GM23338 (cell line): Measurements from ENCODE around the gene GGA1. TPM values are rescaled to one million over a fixed set of nuclear protein-coding genes. Genes with fewer than 3 reads are reported as not detected.

Experiments used
- ATAC-seq: fragments of 200-7000 bp; cut with Tn5 transposase; 3 replicates; pipeline ENCODE4 v1.9.1; 2020
- DNase-seq: peaks from one replicate; pipeline ENCODE4 v3.0.0-alpha.2; 2015; ENCODE audit warnings: low spot score
- H2AFZ ChIP-seq: fragments of 200-600 bp; sonication (generic); 2 replicates; pipeline ENCODE4 v1.8.0; 2016; ENCODE audit warnings: antibody characterized with exemption, mild to moderate bottlenecking, moderate library complexity
- H3F3A ChIP-seq: fragments of 200-600 bp; sonication (generic); replicated peaks from 2 replicates; pipeline ENCODE4 v1.8.0; 2017; ENCODE audit warnings: antibody characterized with exemption, mixed run types, low read depth
- H3K27ac ChIP-seq: fragments of 200-600 bp; sonication (generic); 2 replicates; pipeline ENCODE4 v1.6.1; 2016; ENCODE audit warnings: low read depth
- H3K27me3 ChIP-seq: fragments of 200-600 bp; sonication (generic); 2 replicates; pipeline ENCODE4 v1.8.0; 2016; ENCODE audit warnings: mild to moderate bottlenecking, mixed run types, moderate library complexity; ENCODE audit not compliant: insufficient read depth
- H3K36me3 ChIP-seq: fragments of 200-600 bp; sonication (generic); 2 replicates; pipeline ENCODE4 v1.8.0; 2016; ENCODE audit warnings: mild to moderate bottlenecking; ENCODE audit not compliant: insufficient read depth
- H3K4me1 ChIP-seq: fragments of 200-600 bp; sonication (generic); 2 replicates; pipeline ENCODE4 v1.8.0; 2016; ENCODE audit warnings: mild to moderate bottlenecking, moderate library complexity; ENCODE audit not compliant: insufficient read depth
- H3K4me2 ChIP-seq: fragments of 200-600 bp; sonication (generic); 2 replicates; pipeline ENCODE4 v1.7.1; 2017; ENCODE audit warnings: mixed run types
- H3K4me3 ChIP-seq: fragments of 200-600 bp; sonication (generic); 2 replicates; pipeline ENCODE4 v1.6.1; 2016; ENCODE audit warnings: mixed run types
- H3K79me2 ChIP-seq: fragments of 200-600 bp; sonication (generic); replicated peaks from 2 replicates; pipeline ENCODE4 v1.8.0; 2017; ENCODE audit warnings: mild to moderate bottlenecking; ENCODE audit not compliant: insufficient read depth
- H3K9me2 ChIP-seq: fragments of 200-600 bp; sonication (generic); 2 replicates; pipeline ENCODE4 v1.8.0; 2017; ENCODE audit not compliant: insufficient read depth
- H4K20me1 ChIP-seq: fragments of 200-600 bp; sonication (generic); replicated peaks from 2 replicates; pipeline ENCODE4 v1.8.0; 2017; ENCODE audit warnings: mild to moderate bottlenecking; ENCODE audit not compliant: insufficient read depth
- H3K27ac Mint-ChIP-seq: 2 replicates; pipeline ENCODE4 v1.8.0; 2020; ENCODE audit warnings: inconsistent platforms, mild to moderate bottlenecking, moderate library complexity, mixed read lengths
- H3K27me3 Mint-ChIP-seq: 3 replicates; pipeline ENCODE4 v1.8.0; 2022; ENCODE audit warnings: low read depth, mild to moderate bottlenecking, moderate library complexity, mixed read lengths, inconsistent platforms; ENCODE audit not compliant: insufficient read depth, poor library complexity
- H3K36me3 Mint-ChIP-seq: 3 replicates; pipeline ENCODE4 v1.8.0; 2021; ENCODE audit warnings: low read depth, mild to moderate bottlenecking, inconsistent platforms, moderate library complexity, mixed read lengths
- H3K4me1 Mint-ChIP-seq: 3 replicates; pipeline ENCODE4 v1.8.0; 2020; ENCODE audit warnings: mild to moderate bottlenecking, inconsistent platforms, mixed read lengths
- H3K4me3 Mint-ChIP-seq: 3 replicates; pipeline ENCODE4 v1.8.0; 2021; ENCODE audit warnings: moderate library complexity, mild to moderate bottlenecking, inconsistent platforms, mixed read lengths
- H3K9me3 Mint-ChIP-seq: 3 replicates; pipeline ENCODE4 v1.8.0; 2020; ENCODE audit warnings: moderate library complexity, mild to moderate bottlenecking, inconsistent platforms, mixed read lengths
- EZH2 ChIP-seq: fragments of 200-600 bp; sonication (generic); IDR thresholded peaks from one replicate; pipeline ENCODE4 v1.8.0; 2017; ENCODE audit warnings: antibody characterized with exemption, mild to moderate bottlenecking, low read depth; ENCODE audit not compliant: unreplicated experiment
- EZH2phosphoT487 ChIP-seq: fragments of 200-600 bp; sonication (generic); IDR thresholded peaks from one replicate; pipeline ENCODE4 v1.8.1; 2018; ENCODE audit warnings: antibody characterized with exemption; ENCODE audit not compliant: unreplicated experiment
- JUNB ChIP-seq: IDR thresholded peaks from one replicate; pipeline ENCODE4 v1.6.1; 2016; ENCODE audit warnings: antibody characterized with exemption; ENCODE audit not compliant: unreplicated experiment
- NANOG ChIP-seq: IDR thresholded peaks from 2 replicates; pipeline ENCODE4 v1.6.1; 2016; ENCODE audit warnings: antibody characterized with exemption, borderline replicate concordance
- STAT1 ChIP-seq: IDR thresholded peaks from one replicate; pipeline ENCODE4 v1.6.1; 2016; ENCODE audit warnings: antibody characterized with exemption; ENCODE audit not compliant: unreplicated experiment
- ZNF114 ChIP-seq: fragments of 250-450 bp; sonication (Bioruptor Pico); IDR thresholded peaks from 2 replicates; pipeline ENCODE4 v1.5.0; 2020; ENCODE audit warnings: mild to moderate bottlenecking, moderate library complexity
- polyA plus RNA-seq: library from polyadenylated mRNA; unstranded; fragments of >200 nt; fragmentation: Nextera tagmentation; extraction: Ambion mirVana; gene quantifications from 2 replicates; pipeline ENCODE4 v1.2.1, GENCODE V29; 2016
- total RNA-seq: library from RNA; depleted of rRNA; stranded (reverse); fragments of >200 nt; shearing (Covaris generic); gene quantifications from 2 replicates; pipeline ENCODE4 v1.2.3, GENCODE V29; 2014
- TF ChIP-seq, protein P1 (sequence below): IDR thresholded peaks from one replicate; pipeline ENCODE4 v1.6.1; 2018; ENCODE audit warnings: antibody characterized with exemption; ENCODE audit not compliant: unreplicated experiment
- TF ChIP-seq, protein P2 (sequence below), 2 experiments: fragments of 200-600 bp in 1 of 2; sonication (generic) in 1 of 2; conservative IDR thresholded peaks; 2 replicates each; pipeline versions ENCODE4 v1.5.1 to v1.6.1; 2016 to 2017; ENCODE audit warnings: antibody characterized with exemption in 2 of 2, low read depth in 2 of 2, mild to moderate bottlenecking in 2 of 2, moderate library complexity in 1 of 2
- TF ChIP-seq, protein P3 (sequence below): IDR thresholded peaks from 2 replicates; pipeline ENCODE4 v1.6.1; 2016; ENCODE audit warnings: antibody characterized with exemption

The GGA1 gene
- total and polyA plus RNA-seq, 2 experiments from 2014 or later = 36.9 to 57.1 TPM

DNA sequence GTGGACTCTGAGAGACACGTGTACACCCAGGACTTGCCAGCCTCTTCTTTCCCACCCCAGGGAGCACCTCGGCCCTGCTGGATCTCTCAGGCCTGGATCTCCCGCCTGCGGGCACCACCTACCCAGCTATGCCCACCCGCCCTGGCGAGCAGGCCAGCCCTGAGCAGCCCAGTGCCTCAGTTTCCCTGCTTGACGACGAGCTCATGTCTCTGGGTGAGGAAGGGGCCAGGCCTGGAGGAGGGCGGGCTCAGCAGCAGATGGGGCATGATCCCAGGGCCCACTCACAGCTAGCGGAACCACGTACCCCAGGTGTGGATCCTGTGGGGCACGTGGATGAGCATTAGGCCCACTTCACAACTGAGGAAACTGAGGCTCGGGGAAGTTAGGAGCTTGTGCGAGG, 17.1 kb downstream of the GGA1 start (continued):
- TF ChIP-seq NANOG = no peak
- TF ChIP-seq JUNB = no peak
- no peak for TF ChIP-seq ZNF114 (CRISPR knock-in tag)
- TF ChIP-seq EZH2phosphoT487 = no peak

DNA sequence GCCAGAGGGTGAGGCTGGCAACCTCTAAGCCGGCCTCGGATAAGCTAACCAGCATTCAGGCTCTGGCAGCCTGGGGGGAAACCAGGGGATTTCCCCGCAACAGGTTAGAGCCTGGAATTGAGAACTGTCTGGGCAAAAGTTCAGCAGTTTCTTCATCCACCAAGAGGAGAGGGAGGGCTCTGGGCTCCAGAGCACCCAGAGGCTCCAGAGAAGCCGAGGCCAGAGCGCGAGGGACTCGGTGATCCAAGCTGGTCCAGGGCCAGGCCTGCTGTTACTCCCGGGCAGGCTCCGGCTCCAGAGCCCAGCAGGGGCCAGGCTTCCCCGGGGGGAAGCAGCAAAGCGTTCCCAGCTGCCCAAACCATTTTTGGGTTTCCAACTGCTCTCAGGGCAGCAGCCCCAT, 17.5 kb downstream of the GGA1 start:
- no peaks in the 10 kb centered on the region; the same call in 1 of the 3 replicates for H3K9me3 Mint-ChIP-seq
- peaks cover 3% of the 10 kb centered on the region for H3K27me3 Mint-ChIP-seq
- Histone ChIP-seq H2AFZ (no peak overlapping the region), H3K27ac (no peak overlapping the region), H3K27me3 (no peaks in the 10 kb centered on the region), H3K36me3 (no peaks in the 10 kb centered on the region; the same call in 1 of the 2 replicates), H3K4me3 (no peak overlapping the region), H4K20me1 (no peaks in the 10 kb centered on the region), H3K4me1 (no peaks in the 10 kb centered on the region), H3K79me2 (no peaks in the 10 kb centered on the region), H3K9me2 (no peaks in the 10 kb centered on the region), H3K4me2 (no peak overlapping the region), H3F3A (peaks cover 11% of the 10 kb centered on the region; the same call in 1 of the 2 replicates)
- ATAC-seq (no peak), DNase-seq (no peak)
- TF ChIP-seq STAT1 = no peak
- peaks cover 9% of the 10 kb centered on the region for H3K36me3 Mint-ChIP-seq
- H3K27ac Mint-ChIP-seq = no peak overlapping the region
- no peak overlapping the region for H3K4me3 Mint-ChIP-seq
- H3K4me1 Mint-ChIP-seq = peaks cover 2% of the 10 kb centered on the region

DNA sequence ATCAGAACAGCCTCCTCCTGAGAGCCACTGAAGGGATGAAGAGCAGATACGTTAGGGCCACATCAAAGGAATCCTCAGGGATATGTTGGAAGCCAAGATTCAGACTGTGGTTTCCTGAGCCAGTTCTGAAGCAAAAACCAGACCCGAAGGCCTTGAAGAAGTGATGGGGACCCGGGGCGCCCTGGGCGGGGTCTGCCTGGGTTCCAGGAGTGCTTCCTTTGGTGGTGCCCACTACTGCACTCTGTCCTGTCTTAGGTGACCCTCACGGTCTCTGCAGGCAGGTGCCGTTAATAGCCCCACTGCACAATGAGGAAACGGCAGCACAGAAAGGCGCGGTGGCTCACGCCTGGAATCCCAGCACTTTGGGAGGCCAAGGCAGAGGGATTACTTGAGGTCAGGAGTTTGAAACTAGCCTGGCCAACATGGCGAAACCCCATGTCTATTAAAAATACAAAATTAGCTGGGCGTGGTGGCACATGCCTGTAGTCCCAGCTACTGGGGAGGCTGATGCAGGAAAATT, 18.0 kb downstream of the GGA1 start:
- Histone ChIP-seq H3K27ac (peak overlapping the region; percentile 39; the same call in 1 of the 2 replicates), H3K36me3 (no peaks in the 10 kb centered on the region; the same call in 1 of the 2 replicates), H3K4me3 (no peak overlapping the region), H3K4me2 (no peak overlapping the region), H3K9me2 (no peaks in the 10 kb centered on the region), H3K4me1 (no peaks in the 10 kb centered on the region), H3F3A (peaks cover 11% of the 10 kb centered on the region; the same call in 1 of the 2 replicates), H2AFZ (no peak overlapping the region), H4K20me1 (no peaks in the 10 kb centered on the region), H3K79me2 (no peaks in the 10 kb centered on the region), H3K27me3 (no peaks in the 10 kb centered on the region)
- DNase-seq (no peak), ATAC-seq (no peak)
- Mint-ChIP-seq H3K27ac (no peak overlapping the region), H3K27me3 (peaks cover 3% of the 10 kb centered on the region), H3K9me3 (no peaks in the 10 kb centered on the region; the same call in 1 of the 3 replicates), H3K4me3 (no peak overlapping the region), H3K36me3 (peaks cover 9% of the 10 kb centered on the region), H3K4me1 (peaks cover 2% of the 10 kb centered on the region)
- TF ChIP-seq EZH2 (no peak), JUNB (no peak)
- TF ChIP-seq, protein P1, sequence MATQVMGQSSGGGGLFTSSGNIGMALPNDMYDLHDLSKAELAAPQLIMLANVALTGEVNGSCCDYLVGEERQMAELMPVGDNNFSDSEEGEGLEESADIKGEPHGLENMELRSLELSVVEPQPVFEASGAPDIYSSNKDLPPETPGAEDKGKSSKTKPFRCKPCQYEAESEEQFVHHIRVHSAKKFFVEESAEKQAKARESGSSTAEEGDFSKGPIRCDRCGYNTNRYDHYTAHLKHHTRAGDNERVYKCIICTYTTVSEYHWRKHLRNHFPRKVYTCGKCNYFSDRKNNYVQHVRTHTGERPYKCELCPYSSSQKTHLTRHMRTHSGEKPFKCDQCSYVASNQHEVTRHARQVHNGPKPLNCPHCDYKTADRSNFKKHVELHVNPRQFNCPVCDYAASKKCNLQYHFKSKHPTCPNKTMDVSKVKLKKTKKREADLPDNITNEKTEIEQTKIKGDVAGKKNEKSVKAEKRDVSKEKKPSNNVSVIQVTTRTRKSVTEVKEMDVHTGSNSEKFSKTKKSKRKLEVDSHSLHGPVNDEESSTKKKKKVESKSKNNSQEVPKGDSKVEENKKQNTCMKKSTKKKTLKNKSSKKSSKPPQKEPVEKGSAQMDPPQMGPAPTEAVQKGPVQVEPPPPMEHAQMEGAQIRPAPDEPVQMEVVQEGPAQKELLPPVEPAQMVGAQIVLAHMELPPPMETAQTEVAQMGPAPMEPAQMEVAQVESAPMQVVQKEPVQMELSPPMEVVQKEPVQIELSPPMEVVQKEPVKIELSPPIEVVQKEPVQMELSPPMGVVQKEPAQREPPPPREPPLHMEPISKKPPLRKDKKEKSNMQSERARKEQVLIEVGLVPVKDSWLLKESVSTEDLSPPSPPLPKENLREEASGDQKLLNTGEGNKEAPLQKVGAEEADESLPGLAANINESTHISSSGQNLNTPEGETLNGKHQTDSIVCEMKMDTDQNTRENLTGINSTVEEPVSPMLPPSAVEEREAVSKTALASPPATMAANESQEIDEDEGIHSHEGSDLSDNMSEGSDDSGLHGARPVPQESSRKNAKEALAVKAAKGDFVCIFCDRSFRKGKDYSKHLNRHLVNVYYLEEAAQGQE = no peak
- TF ChIP-seq, protein P2, sequence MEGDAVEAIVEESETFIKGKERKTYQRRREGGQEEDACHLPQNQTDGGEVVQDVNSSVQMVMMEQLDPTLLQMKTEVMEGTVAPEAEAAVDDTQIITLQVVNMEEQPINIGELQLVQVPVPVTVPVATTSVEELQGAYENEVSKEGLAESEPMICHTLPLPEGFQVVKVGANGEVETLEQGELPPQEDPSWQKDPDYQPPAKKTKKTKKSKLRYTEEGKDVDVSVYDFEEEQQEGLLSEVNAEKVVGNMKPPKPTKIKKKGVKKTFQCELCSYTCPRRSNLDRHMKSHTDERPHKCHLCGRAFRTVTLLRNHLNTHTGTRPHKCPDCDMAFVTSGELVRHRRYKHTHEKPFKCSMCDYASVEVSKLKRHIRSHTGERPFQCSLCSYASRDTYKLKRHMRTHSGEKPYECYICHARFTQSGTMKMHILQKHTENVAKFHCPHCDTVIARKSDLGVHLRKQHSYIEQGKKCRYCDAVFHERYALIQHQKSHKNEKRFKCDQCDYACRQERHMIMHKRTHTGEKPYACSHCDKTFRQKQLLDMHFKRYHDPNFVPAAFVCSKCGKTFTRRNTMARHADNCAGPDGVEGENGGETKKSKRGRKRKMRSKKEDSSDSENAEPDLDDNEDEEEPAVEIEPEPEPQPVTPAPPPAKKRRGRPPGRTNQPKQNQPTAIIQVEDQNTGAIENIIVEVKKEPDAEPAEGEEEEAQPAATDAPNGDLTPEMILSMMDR (conservative IDR thresholded peaks at IDR 0.05; ENCODE audit: low read depth in 2 of 2) = no peak
- TF ChIP-seq, protein P3, sequence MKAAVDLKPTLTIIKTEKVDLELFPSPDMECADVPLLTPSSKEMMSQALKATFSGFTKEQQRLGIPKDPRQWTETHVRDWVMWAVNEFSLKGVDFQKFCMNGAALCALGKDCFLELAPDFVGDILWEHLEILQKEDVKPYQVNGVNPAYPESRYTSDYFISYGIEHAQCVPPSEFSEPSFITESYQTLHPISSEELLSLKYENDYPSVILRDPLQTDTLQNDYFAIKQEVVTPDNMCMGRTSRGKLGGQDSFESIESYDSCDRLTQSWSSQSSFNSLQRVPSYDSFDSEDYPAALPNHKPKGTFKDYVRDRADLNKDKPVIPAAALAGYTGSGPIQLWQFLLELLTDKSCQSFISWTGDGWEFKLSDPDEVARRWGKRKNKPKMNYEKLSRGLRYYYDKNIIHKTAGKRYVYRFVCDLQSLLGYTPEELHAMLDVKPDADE = no peak
